Smooth muscle cell of trachea (primary cell): ENCODE results near the gene PPM1L. TPM values are rescaled to one million over a fixed set of nuclear protein-coding genes. Genes with fewer than 3 reads are reported as not detected.

Source experiments
- total RNA-seq: library from RNA; depleted of rRNA; stranded (reverse); fragments of >200 nt; gene quantifications from 2 replicates; pipeline ENCODE4 v1.2.1, GENCODE V29; 2014

Gene PPM1L
- 0.87 and 3.0 TPM in 2 replicates for total RNA-seq

DNA sequence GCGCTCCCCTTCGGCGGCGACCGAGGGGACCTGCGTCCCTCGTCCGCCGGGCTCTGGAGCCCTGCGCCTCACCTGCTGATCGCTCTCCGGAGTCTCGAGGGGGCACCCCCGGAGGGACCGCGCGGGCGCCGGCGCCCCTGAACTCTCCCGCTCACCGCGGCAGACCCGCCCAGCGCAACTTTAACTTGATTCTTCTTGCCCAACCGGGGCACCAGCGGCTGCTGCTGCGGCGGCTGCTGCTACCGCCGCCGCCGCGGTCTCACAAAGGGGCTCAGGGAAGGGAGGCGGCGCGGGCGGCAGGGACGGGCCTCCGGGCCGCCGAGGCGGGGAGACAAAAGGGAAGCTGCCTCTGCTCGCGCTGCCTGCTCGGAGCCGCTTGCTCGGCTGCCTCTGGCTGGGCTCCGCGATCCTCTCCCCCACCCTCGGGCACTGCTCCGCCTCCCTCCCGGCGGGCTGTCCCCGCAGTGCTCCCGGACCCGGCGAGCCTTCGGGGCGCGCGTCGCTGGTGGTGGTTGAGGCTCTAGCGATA lies at the start of gene PPM1L:
Gene PPM1L (plus strand): TSS at position 456 of the 529 bp plus-strand sequence.

DNA sequence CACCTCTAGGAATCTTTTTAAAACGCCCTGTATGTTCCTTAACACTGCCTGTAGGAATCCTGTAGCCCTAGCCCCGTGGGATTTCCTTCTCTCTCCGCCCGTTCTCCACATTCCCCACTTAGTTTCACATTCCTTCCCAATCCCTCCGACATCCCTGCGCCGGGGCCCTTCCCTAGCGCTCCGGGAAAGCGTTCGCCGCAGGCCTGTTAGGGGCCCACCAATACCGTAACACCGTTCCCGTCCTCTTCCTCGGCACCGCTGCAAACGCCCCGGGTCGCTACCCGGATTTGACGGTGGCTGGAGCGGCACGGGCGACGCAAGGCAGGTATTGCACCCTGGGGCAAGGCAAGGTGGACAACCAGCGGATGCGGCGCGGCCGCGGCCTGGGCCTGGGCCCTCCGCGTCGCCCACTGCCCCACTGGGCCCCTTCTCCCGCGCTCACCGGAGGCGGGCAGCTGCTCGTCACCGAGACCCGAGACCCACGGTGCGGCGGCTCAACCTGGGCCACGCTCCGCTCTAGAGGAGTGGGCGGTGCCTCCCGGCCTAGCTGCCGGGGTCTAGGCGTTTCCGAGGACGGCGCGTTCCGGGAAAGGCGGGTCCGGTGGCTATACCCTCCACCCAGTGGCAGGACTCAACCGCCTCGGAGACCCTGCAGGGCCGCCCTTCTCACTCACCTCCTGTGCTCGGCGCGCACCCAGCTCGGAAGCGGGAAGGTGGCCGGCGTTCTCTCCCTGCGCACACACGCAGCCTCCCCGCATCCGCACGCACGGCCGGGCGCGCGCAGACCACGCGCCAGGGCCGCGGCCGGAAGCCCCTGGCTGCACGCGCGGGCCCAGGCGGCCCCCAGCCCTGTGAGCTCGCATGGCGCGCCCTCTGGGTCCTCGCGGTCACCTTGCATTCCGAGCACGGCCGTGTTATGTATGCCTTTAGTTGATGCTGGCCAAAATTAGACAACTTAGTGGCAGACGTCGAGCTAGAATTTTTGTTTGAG lies 348.8 kb downstream of the PPM1L start, which contains the start of gene B3GALNT1:
Gene B3GALNT1 (minus strand): TSS at position 789 of the 991 bp plus-strand sequence. CDS start 18,595 bp downstream, outside the sequence.

Other genes with a start within 250 kb of the PPM1L start
- 30.8 and 30.9 TPM in 2 replicates for gene KPNA4, start 190.7 kb upstream of the PPM1L start, total RNA-seq
- not detected in 2 replicates for gene ARL14, start 79.1 kb upstream of the PPM1L start, total RNA-seq